ENCODE measurements around the gene TNFRSF11A.

TNFRSF11A gene

DNA sequence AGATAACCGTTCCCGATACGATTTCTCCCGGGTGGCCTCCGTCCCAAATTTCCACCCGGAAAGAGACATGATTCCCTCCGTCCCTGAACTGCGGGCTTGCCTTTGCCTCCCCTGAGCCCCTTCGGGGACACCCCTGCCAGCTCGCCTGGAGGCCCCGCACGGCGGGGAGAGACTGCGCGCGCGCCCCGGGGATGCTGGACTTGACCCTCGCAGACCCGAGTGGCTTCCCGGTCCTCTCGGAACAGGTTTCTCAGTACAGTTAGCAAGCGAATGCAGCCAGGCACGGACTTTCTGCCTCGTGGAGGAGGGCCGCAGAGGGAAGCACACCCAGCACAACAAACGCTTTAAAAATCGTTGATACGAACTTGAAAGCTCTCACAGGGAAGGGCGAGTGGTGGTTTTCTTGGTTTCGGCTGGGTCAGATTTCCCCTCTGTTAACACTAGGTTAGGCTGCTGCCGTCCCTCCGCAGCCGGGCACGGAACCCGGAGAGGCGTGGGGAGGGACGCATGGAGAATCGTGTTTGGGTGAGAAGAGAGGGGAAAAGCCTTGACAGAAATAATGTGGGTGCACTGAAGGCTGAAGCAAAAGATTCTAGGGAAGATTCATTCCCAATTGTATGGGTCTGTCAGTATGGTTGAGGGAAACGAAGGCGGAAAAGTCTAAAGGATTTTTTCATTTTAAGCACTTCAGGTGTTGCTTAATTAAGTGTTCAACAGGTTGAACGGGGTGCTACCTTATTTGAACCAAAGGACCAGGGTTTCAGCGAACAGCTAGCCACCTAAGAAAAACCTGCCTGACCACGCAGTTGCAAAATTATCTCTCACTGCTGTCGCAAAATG, 916 bp downstream of the TNFRSF11A start:
- no peak for DNase-seq (ENCODE audit: low read depth in 2 of 2)

GRCh38 chr18:62326646-62327348, 1.7 kb downstream of the TNFRSF11A start:
- no peak for DNase-seq (ENCODE audit: low read depth in 2 of 2)

DNA sequence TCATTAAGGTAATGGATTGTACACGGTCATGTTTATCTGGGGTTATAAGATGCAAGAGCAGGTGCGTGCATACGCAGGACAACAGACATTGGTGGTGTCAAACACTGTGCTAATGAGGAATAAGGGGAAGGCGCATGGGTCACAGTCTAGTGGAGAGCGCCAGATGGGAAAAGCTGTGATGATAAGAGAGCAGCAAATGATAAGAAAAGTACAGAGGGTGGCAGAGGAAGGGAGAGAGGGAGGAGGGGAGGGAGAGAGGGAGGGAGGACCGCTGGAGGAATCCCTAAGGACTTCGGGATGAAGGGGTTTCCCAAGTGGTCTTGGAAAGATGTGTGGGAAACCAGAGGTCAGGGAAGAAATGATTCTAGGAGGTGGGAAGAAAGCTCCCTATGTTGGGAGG, 2.9 kb downstream of the TNFRSF11A start:
- no peak for DNase-seq (ENCODE audit: low read depth in 2 of 2)

GRCh38 chr18:62328586-62329525, 3.7 kb downstream of the TNFRSF11A start:
- DNase-seq (ENCODE audit: low read depth in 2 of 2), result no peak

- no peak for DNase-seq (ENCODE audit: low read depth in 2 of 2)
Observed at GRCh38 chr18:62329691-62330454, 4.8 kb downstream of the TNFRSF11A start.

- DNase-seq (ENCODE audit: low read depth in 2 of 2), result no peak
Observed at GRCh38 chr18:62330650-62331049, 5.5 kb downstream of the TNFRSF11A start.

DNA sequence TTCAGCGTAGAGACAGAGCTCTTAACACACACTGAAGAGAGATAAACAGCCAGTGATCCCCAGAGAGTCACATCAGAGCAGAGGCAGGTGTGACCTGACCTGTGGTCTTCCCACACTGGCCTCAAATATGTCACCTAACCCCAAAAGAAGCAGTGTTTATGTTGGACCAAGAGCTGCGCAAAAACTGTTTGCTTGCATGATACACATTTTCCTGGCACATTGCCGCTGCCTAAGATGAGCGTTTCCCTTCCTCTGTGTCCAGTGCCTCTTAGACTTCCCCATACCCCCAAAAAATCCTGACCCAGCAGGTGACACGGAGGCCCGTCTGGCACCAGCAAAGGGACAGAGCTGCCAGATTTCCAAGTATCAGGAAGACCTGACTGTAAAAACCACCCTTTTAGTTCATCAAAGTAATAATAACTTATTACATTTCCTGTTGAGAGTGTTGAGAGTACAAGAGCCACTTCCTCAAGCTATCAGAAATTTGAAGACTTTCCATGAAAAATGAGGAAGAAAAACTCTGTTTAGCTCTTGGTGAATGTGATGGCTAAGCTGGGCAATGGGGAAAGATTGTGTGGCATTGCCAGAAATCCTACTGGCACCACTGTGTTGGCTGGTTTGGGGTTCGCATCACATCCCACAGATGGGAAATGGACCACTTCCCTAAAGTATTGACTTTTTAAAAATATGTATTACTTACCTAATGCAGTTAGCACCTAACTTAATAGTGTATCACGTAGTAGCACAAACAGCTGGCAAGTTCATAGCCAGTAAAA, 6.7 kb downstream of the TNFRSF11A start:
- DNase-seq (ENCODE audit: low read depth in 2 of 2), result no peak

- DNase-seq (ENCODE audit: low read depth in 2 of 2), result no peak
Observed at GRCh38 chr18:62332431-62332830, 7.3 kb downstream of the TNFRSF11A start.

DNA sequence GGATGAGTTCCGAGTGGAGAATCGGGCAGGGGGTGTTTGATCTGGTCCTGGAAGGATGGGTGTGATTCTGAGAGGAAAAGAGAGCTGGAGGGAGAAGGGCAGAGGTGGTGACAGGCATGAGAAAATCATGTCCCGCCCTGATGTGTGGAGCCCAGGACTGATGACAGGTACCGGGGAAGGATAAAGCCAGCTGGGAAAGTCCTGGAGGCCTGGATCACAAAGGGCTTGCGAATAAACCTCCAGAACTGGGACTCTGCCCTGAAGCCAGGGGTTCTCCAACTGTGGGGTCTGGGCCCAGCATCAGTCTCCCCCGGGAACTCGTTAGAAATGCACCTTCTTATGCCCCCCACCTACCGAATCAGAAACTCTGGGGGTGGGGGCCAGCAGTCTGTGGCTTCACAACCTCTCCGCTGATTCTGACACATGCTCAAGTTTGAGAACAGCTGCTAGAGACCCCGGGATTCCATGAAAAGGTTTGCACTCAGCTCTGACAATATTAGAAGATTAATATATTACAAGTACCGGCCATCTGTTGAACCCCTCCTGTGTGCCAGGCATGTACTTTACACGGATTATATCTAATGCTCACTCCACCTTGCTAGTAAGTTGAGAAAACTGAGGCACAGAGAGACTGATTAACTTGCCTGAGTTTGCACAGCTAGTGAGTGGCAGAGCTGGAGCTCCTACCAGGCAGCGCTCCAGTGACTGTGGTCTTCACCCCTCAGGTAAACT, 8.0 kb downstream of the TNFRSF11A start:
- DNase-seq (ENCODE audit: low read depth in 2 of 2), result no peak

GRCh38 chr18:62334120-62334519, 9.0 kb downstream of the TNFRSF11A start:
- no peak for DNase-seq (ENCODE audit: low read depth in 2 of 2)

GRCh38 chr18:62335494-62335893, 10.4 kb downstream of the TNFRSF11A start:
- DNase-seq (ENCODE audit: low read depth in 2 of 2), result no peak

DNA sequence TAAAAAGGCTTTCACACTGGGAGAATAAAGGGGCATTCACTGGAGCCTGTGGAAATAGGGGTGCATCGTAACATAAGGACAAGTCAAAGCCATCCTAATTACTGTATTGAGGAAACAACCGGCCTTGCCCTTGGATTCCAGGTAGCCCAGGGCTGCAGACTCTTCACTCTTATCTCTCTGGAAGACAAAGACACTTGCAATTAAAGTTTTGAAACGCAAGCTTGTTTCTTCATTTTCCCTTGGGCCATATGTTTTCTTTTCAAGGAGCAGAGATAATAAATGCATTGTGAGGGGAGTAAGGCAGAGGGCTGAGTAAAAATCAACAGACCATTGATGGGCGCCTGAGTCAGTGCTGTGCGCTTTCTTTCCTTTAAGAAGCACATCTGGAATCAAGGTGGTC, 11.5 kb downstream of the TNFRSF11A start:
- DNase-seq (ENCODE audit: low read depth in 2 of 2), result no peak

GRCh38 chr18:62337336-62337735, 12.2 kb downstream of the TNFRSF11A start:
- no peak for DNase-seq (ENCODE audit: low read depth in 2 of 2)

DNA sequence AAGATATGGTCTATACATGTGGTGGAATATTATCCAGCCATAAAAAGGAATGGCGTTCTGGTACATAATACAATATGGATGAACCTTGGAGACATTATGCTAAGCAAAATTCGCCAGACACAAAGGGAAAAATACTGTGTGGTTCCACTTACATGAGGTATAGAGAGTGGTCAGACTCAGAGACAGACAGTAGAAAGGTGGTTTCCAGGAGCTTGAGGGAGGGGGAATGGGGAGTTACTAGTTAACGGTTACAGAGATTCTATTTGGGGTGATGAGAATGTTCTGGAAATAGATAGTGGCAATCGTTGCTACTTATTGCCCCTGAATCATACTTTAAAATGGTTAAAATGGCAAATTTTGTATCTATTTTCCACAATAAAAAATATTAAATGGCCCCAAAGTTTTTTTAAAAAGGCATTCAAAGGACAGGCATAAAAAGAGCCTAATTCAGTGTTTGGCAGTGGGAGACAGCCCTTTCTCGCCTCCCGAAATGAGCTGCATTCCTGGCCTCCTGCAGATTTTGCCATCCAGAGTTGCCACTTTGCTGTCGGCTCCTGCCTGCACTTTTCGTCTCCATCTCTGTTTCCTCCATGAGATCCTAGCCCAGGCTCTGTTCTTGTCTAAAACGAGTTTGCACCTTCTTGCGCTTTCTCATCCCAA, 13.5 kb downstream of the TNFRSF11A start:
- no peak for DNase-seq (ENCODE audit: low read depth in 2 of 2)

GRCh38 chr18:62339106-62339988, 14.2 kb downstream of the TNFRSF11A start:
- no peak for DNase-seq (ENCODE audit: low read depth in 2 of 2)

DNA sequence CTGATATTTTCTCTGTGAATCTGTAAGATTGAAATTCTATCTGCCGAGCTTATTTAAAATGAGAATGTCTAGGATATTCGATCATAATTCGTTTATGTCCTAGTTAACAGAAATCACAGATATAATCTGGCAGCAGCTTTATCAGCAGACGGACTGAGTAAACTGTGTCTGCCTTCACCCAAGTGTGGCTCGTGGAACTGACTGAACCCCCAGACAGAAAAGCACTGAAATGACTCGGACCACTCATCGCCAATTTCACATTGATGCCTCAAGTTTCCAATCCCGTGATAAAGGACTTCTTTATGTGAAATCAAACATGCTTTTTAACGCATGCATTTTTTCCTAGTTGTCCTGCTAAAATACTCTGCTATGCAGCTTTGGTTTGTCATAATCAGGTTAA, 15.9 kb downstream of the TNFRSF11A start:
- no peak for DNase-seq (ENCODE audit: low read depth in 2 of 2)

- DNase-seq (ENCODE audit: low read depth in 2 of 2), result no peak
Observed at GRCh38 chr18:62341473-62341872, 16.4 kb downstream of the TNFRSF11A start.

DNA sequence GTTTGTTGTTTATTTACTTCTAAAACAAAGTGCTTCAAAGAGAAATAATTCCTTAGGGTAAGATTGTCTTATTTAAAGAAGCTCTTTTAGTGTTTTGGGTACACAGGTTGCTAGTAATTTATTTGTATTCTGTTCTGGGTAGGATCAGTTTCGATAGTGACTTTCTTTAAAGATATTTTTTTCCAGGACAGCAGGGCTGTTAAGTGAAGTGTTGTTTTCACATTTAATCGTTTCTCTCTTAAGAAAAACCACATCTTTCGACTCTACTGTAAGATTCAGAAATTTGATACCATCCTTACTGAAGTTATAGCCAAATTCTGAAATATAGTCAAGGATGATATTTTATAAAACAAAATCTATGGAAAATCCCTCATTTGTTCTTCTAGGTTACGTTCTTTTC, 17.8 kb downstream of the TNFRSF11A start:
- DNase-seq (ENCODE audit: low read depth in 2 of 2), result no peak

All from stimulated activated CD8-positive, alpha-beta memory T cell treated with anti-CD3 and anti-CD28 coated beads, Interleukin-2, amount 100 ng/mL, for 1 hour (primary cell).